ENCODE measurements around the gene ANKRD28. TPM values are rescaled to one million over a fixed set of nuclear protein-coding genes. Genes with fewer than 3 reads are reported as not detected.

Gene ANKRD28
- total and polyA plus RNA-seq, 9 of the 15 experiments (the other 6 are each of a cell fraction or from before 2014, with no cell fraction given), result 11.7 to 66.0 (median 36.7) TPM

DNA sequence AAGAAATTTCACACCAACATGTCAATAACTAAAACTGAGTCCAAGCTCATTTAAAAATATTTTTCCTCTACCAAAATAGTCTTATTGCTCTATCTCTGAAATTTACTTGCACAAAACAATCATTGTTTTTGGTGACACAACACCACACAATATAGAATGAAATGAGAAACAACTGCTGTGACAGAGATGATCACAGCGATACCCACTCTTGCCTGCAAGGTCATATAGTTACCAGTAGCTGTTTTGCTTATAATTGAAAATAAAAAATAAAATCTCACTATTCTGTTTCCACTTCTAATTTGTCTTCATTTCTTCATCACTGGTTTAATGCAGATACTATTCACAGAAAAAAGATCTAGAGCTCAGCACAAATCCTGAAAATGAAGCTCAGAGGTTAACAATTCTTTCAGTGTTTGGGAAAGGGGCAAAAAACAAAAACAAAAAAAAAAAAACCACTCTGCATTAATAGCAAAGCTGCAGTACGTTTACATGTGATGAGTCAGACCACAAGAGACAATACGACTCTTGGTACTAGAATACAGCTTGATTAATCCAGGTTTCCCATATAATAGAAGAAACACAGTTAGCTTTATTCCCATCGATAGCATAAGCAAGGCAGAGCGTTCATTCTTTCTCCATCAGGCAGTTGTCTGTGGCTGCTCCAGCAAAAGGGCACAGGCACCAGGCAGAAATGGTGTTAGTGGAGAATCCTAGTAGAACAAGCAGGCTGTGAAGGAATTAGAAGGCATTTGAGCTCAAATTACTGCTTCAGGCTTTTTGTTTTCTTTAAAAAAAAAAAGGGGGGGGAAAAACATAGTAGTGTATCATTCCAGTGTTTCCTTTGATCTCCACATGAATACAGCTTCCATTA, 773 bp downstream of the ANKRD28 start (continued):
- TF ChIP-seq, protein P1, sequence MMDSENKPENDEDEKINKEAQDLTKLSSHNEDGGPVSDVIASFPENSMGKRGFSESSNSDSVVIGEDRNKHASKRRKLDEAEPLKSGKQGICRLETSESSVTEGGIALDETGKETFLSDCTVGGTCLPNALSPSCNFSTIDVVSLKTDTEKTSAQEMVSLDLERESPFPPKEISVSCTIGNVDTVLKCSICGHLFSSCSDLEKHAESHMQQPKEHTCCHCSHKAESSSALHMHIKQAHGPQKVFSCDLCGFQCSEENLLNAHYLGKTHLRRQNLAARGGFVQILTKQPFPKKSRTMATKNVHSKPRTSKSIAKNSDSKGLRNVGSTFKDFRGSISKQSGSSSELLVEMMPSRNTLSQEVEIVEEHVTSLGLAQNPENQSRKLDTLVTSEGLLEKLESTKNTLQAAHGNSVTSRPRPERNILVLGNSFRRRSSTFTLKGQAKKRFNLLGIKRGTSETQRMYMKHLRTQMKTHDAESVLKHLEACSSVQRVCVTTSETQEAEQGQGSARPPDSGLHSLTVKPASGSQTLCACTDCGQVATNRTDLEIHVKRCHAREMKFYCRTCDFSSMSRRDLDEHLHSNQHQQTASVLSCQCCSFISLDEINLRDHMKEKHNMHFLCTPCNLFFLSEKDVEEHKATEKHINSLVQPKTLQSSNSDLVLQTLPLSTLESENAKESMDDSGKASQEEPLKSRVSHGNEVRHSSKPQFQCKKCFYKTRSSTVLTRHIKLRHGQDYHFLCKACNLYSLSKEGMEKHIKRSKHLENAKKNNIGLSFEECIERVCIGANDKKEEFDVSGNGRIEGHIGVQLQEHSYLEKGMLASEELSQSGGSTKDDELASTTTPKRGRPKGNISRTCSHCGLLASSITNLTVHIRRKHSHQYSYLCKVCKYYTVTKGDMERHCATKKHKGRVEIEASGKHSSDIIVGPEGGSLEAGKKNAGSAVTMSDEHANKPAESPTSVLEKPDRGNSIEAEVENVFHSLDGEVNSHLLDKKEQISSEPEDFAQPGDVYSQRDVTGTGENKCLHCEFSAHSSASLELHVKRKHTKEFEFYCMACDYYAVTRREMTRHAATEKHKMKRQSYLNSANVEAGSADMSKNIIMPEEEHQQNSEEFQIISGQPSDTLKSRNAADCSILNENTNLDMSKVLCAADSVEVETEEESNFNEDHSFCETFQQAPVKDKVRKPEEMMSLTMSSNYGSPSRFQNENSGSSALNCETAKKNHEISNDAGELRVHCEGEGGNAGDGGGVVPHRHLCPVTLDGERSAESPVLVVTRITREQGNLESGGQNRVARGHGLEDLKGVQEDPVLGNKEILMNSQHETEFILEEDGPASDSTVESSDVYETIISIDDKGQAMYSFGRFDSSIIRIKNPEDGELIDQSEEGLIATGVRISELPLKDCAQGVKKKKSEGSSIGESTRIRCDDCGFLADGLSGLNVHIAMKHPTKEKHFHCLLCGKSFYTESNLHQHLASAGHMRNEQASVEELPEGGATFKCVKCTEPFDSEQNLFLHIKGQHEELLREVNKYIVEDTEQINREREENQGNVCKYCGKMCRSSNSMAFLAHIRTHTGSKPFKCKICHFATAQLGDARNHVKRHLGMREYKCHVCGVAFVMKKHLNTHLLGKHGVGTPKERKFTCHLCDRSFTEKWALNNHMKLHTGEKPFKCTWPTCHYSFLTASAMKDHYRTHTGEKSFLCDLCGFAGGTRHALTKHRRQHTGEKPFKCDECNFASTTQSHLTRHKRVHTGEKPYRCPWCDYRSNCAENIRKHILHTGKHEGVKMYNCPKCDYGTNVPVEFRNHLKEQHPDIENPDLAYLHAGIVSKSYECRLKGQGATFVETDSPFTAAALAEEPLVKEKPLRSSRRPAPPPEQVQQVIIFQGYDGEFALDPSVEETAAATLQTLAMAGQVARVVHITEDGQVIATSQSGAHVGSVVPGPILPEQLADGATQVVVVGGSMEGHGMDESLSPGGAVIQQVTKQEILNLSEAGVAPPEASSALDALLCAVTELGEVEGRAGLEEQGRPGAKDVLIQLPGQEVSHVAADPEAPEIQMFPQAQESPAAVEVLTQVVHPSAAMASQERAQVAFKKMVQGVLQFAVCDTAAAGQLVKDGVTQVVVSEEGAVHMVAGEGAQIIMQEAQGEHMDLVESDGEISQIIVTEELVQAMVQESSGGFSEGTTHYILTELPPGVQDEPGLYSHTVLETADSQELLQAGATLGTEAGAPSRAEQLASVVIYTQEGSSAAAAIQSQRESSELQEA (IDR thresholded peaks at IDR 0.05; ENCODE audit: low read depth), result no peak
- TF ChIP-seq TRIM28 (IDR thresholded peaks at IDR 0.05), result no peak
- TF ChIP-seq ZNF764 (CRISPR knock-in tag; IDR thresholded peaks at IDR 0.05; ENCODE audit: low read depth), result no peak
- TF ChIP-seq, protein P2, sequence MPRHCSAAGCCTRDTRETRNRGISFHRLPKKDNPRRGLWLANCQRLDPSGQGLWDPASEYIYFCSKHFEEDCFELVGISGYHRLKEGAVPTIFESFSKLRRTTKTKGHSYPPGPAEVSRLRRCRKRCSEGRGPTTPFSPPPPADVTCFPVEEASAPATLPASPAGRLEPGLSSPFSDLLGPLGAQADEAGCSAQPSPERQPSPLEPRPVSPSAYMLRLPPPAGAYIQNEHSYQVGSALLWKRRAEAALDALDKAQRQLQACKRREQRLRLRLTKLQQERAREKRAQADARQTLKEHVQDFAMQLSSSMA (CRISPR knock-in tag; IDR thresholded peaks at IDR 0.05), result no peak
- TF ChIP-seq POLR3A (IDR thresholded peaks at IDR 0.05; ENCODE audit: borderline replicate concordance, extremely low read depth, insufficient read depth, insufficient read length), result no peak
- TF ChIP-seq RNF2 (IDR thresholded peaks at IDR 0.05), result no peak
- TF ChIP-seq, protein P3, sequence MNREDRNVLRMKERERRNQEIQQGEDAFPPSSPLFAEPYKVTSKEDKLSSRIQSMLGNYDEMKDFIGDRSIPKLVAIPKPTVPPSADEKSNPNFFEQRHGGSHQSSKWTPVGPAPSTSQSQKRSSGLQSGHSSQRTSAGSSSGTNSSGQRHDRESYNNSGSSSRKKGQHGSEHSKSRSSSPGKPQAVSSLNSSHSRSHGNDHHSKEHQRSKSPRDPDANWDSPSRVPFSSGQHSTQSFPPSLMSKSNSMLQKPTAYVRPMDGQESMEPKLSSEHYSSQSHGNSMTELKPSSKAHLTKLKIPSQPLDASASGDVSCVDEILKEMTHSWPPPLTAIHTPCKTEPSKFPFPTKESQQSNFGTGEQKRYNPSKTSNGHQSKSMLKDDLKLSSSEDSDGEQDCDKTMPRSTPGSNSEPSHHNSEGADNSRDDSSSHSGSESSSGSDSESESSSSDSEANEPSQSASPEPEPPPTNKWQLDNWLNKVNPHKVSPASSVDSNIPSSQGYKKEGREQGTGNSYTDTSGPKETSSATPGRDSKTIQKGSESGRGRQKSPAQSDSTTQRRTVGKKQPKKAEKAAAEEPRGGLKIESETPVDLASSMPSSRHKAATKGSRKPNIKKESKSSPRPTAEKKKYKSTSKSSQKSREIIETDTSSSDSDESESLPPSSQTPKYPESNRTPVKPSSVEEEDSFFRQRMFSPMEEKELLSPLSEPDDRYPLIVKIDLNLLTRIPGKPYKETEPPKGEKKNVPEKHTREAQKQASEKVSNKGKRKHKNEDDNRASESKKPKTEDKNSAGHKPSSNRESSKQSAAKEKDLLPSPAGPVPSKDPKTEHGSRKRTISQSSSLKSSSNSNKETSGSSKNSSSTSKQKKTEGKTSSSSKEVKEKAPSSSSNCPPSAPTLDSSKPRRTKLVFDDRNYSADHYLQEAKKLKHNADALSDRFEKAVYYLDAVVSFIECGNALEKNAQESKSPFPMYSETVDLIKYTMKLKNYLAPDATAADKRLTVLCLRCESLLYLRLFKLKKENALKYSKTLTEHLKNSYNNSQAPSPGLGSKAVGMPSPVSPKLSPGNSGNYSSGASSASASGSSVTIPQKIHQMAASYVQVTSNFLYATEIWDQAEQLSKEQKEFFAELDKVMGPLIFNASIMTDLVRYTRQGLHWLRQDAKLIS (CRISPR knock-in tag; IDR thresholded peaks at IDR 0.05), result no peak; the same call in 1 of the 2 replicates
- TF ChIP-seq, protein P4, sequence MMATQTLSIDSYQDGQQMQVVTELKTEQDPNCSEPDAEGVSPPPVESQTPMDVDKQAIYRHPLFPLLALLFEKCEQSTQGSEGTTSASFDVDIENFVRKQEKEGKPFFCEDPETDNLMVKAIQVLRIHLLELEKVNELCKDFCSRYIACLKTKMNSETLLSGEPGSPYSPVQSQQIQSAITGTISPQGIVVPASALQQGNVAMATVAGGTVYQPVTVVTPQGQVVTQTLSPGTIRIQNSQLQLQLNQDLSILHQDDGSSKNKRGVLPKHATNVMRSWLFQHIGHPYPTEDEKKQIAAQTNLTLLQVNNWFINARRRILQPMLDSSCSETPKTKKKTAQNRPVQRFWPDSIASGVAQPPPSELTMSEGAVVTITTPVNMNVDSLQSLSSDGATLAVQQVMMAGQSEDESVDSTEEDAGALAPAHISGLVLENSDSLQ (IDR thresholded peaks at IDR 0.05), result no peak
- TF ChIP-seq HMG20B (CRISPR knock-in tag; IDR thresholded peaks at IDR 0.05), result no peak
- no peak for TF ChIP-seq FOXP1 (CRISPR knock-in tag; IDR thresholded peaks at IDR 0.05)

All from K562 (cell line).